KMS-11 (cell line): ENCODE data around the gene JAKMIP1.

Experiments
- H2AFZ ChIP-seq: fragments of 200-600 bp; sonication (generic); 2 replicates; pipeline ENCODE4 v1.6.1; 2016; ENCODE audit warnings: antibody characterized with exemption, mixed run types, low read depth
- H3K27ac ChIP-seq: fragments of 200-600 bp; sonication (generic); 2 replicates; pipeline ENCODE4 v1.6.1; 2016; ENCODE audit warnings: mild to moderate bottlenecking, mixed run types
- H3K27me3 ChIP-seq: fragments of 200-600 bp; sonication (generic); 2 replicates; pipeline ENCODE4 v1.6.1; 2017; ENCODE audit warnings: mild to moderate bottlenecking, low read depth, mixed run types, moderate library complexity; ENCODE audit not compliant: insufficient read depth
- H3K36me3 ChIP-seq: fragments of 200-600 bp; sonication (generic); 2 replicates; pipeline ENCODE4 v1.6.1; 2017; ENCODE audit warnings: mild to moderate bottlenecking, mixed run types; ENCODE audit not compliant: insufficient read depth
- H3K4me1 ChIP-seq: fragments of 200-600 bp; sonication (generic); 2 replicates; pipeline ENCODE4 v1.6.1; 2016; ENCODE audit warnings: mild to moderate bottlenecking, low read depth, mixed run types; ENCODE audit not compliant: poor library complexity, severe bottlenecking
- H3K4me2 ChIP-seq: fragments of 200-600 bp; sonication (generic); 2 replicates; pipeline ENCODE4 v1.7.0; 2016; ENCODE audit warnings: mild to moderate bottlenecking, mixed run types
- H3K4me3 ChIP-seq: fragments of 200-600 bp; sonication (generic); IDR thresholded peaks from 2 replicates; pipeline ENCODE4 v1.6.1; 2017; ENCODE audit warnings: low read depth, low read length, mixed read lengths; ENCODE audit not compliant: insufficient read depth
- H3K79me2 ChIP-seq: fragments of 200-600 bp; sonication (generic); 2 replicates; pipeline ENCODE4 v1.6.1; 2016; ENCODE audit warnings: low read depth, mixed run types; ENCODE audit not compliant: insufficient read depth
- H3K9ac ChIP-seq: fragments of 200-600 bp; sonication (generic); 2 replicates; pipeline ENCODE4 v1.6.1; 2016; ENCODE audit warnings: mild to moderate bottlenecking, mixed run types
- H4K20me1 ChIP-seq: fragments of 200-600 bp; sonication (generic); 2 replicates; pipeline ENCODE4 v1.6.1; 2016; ENCODE audit warnings: mild to moderate bottlenecking, mixed run types; ENCODE audit not compliant: insufficient read depth
- CTCF ChIP-seq: fragments of 200-600 bp; sonication (generic); conservative IDR thresholded peaks from 2 replicates; pipeline ENCODE4 v1.6.1; 2017; ENCODE audit warnings: low read depth, mild to moderate bottlenecking, antibody characterized with exemption, low read length, moderate library complexity, mixed read lengths

JAKMIP1 gene

GRCh38 chr4:6095897-6096296 is 104.5 kb downstream of the JAKMIP1 start:
- Histone ChIP-seq H2AFZ (no peak overlapping the region), H3K4me2 (no peak overlapping the region), H3K9ac (no peak overlapping the region), H3K79me2 (no peaks in the 10 kb centered on the region), H3K4me1 (no peaks in the 10 kb centered on the region), H3K36me3 (no peaks in the 10 kb centered on the region), H3K4me3 (no peak overlapping the region), H4K20me1 (no peaks in the 10 kb centered on the region), H3K27me3 (no peaks in the 10 kb centered on the region), H3K27ac (no peak overlapping the region)
- no peak for TF ChIP-seq CTCF

GRCh38 chr4:6095023-6095752 is 105.2 kb downstream of the JAKMIP1 start:
- TF ChIP-seq CTCF, result no peak
- Histone ChIP-seq H3K9ac (no peak overlapping the region), H3K4me3 (no peak overlapping the region), H3K27me3 (no peaks in the 10 kb centered on the region), H3K27ac (no peak overlapping the region), H3K79me2 (no peaks in the 10 kb centered on the region), H3K36me3 (no peaks in the 10 kb centered on the region), H2AFZ (no peak overlapping the region), H3K4me2 (no peak overlapping the region), H4K20me1 (no peaks in the 10 kb centered on the region), H3K4me1 (no peaks in the 10 kb centered on the region)

GRCh38 chr4:6093671-6094070 is 106.7 kb downstream of the JAKMIP1 start:
- H3K9ac ChIP-seq, result no peak overlapping the region
- no peak overlapping the region for H2AFZ ChIP-seq
- no peaks in the 10 kb centered on the region for H3K79me2 ChIP-seq
- no peak overlapping the region for H3K4me2 ChIP-seq
- no peak overlapping the region for H3K4me3 ChIP-seq
- no peaks in the 10 kb centered on the region for H4K20me1 ChIP-seq
- H3K4me1 ChIP-seq, result no peaks in the 10 kb centered on the region
- no peaks in the 10 kb centered on the region for H3K27me3 ChIP-seq
- H3K36me3 ChIP-seq, result no peaks in the 10 kb centered on the region
- TF ChIP-seq CTCF, result no peak
- no peak overlapping the region for H3K27ac ChIP-seq

GRCh38 chr4:6092971-6093370 is 107.4 kb downstream of the JAKMIP1 start:
- Histone ChIP-seq H3K9ac (no peak overlapping the region), H3K4me2 (no peak overlapping the region), H3K36me3 (no peaks in the 10 kb centered on the region), H3K27ac (no peak overlapping the region), H3K27me3 (no peaks in the 10 kb centered on the region), H2AFZ (no peak overlapping the region), H3K79me2 (no peaks in the 10 kb centered on the region), H3K4me1 (no peaks in the 10 kb centered on the region), H3K4me3 (no peak overlapping the region), H4K20me1 (no peaks in the 10 kb centered on the region)
- no peak for TF ChIP-seq CTCF
